T-helper 1 cell treated with Interleukin-12 subunit alpha and Interleukin-12 subunit beta and Interleukin-4 antibody, amounts not matched to agents 30 ng/mL and 1 ng/mL, for 36 hours (primary cell): Measurements from ENCODE around the gene SPINT3. TPM values are rescaled to one million over a fixed set of nuclear protein-coding genes. Genes with fewer than 3 reads are reported as not detected.

Experiments used
- intact Hi-C: fragments of 100-400 bp; cut with micrococcal nuclease; formaldehyde crosslinking; loops from one replicate; pipeline ENCODE4 v1.15.1; 2024
- total RNA-seq: library from RNA; stranded (reverse); gene quantifications from 2 replicates; pipeline ENCODE4 v1.2.3, GENCODE V29; 2022

Gene SPINT3
- total RNA-seq, result not detected in 2 replicates

GRCh38 chr20:45515147-45515913 lies at the start of gene SPINT3:
SPINT3 (minus strand) TSS chr20:45515622; CDS start chr20:45515608, 14 bp downstream.
- intact Hi-C loops, result no loop called here

- intact Hi-C loops, result no loop called here
Measured at GRCh38 chr20:45564760-45565276, 49.4 kb upstream of the SPINT3 start.

GRCh38 chr20:45555198-45555597 lies 39.8 kb upstream of the SPINT3 start:
- intact Hi-C loops, result no loop called here

- intact Hi-C loops, result no loop called here
Measured at GRCh38 chr20:45552456-45552855, 37.0 kb upstream of the SPINT3 start.

GRCh38 chr20:45550765-45551164 lies 35.3 kb upstream of the SPINT3 start:
- intact Hi-C loops, result no loop called here

GRCh38 chr20:45548410-45548809 lies 33.0 kb upstream of the SPINT3 start:
- intact Hi-C loops, result no loop called here

GRCh38 chr20:45547206-45547770 lies 31.9 kb upstream of the SPINT3 start, which contains the start of gene EPPIN:
EPPIN (minus strand) TSS chr20:45547401; CDS start chr20:45547357, 44 bp downstream.
- intact Hi-C loops, result no loop called here

GRCh38 chr20:45545754-45546453 lies 30.5 kb upstream of the SPINT3 start:
- intact Hi-C loops, result loop anchor here (1.0 kb wide), 1 partner anchor 225 kb away; no protein-coding TSS in a partner anchor

GRCh38 chr20:45545351-45545750 lies 29.9 kb upstream of the SPINT3 start:
- intact Hi-C loops, result no loop called here

- intact Hi-C loops, result no loop called here
Measured at GRCh38 chr20:45539382-45539781, 24.0 kb upstream of the SPINT3 start, which contains the start of gene WFDC6. WFDC6 (minus strand) TSS chr20:45539482; CDS start chr20:45539407, 75 bp downstream.

GRCh38 chr20:45538209-45538799 lies 22.9 kb upstream of the SPINT3 start:
- intact Hi-C loops, result no loop called here

- intact Hi-C loops, result no loop called here
Measured at GRCh38 chr20:45527294-45527693, 11.9 kb upstream of the SPINT3 start.

- intact Hi-C loops, result no loop called here
Measured at GRCh38 chr20:45523821-45524220, 8.4 kb upstream of the SPINT3 start.

GRCh38 chr20:45518282-45518681 lies 2.9 kb upstream of the SPINT3 start:
- intact Hi-C loops, result no loop called here

- intact Hi-C loops, result no loop called here
Measured at GRCh38 chr20:45510242-45510862, 5.1 kb downstream of the SPINT3 start.

- intact Hi-C loops, result no loop called here
Measured at GRCh38 chr20:45509091-45509490, 6.3 kb downstream of the SPINT3 start.

- intact Hi-C loops, result no loop called here
Measured at GRCh38 chr20:45508068-45508886, 7.1 kb downstream of the SPINT3 start.

- intact Hi-C loops, result no loop called here
Measured at GRCh38 chr20:45507011-45507820, 8.2 kb downstream of the SPINT3 start.

GRCh38 chr20:45506398-45506797 lies 9.0 kb downstream of the SPINT3 start:
- intact Hi-C loops, result no loop called here
